Adrenal gland (tissue), 12 donors: ENCODE measurements around the gene AP3M1. TPM values are rescaled to one million over a fixed set of nuclear protein-coding genes. Genes with fewer than 3 reads are reported as not detected.

Source experiments
- DNase-seq, 7 donors: peaks; one replicate each; pipeline ENCODE4 v3.0.0-alpha.2; 2019 to 2020
- H3K27ac ChIP-seq, 5 donors: fragments of 200-600 bp; sonication (generic) in 4 of 5; 1 replicate in 3 of 5; 2 replicates in 2 of 5; pipeline versions ENCODE4 v1.5.1 to v1.8.0; 2016 to 2020; ENCODE audit warnings: mild to moderate bottlenecking in 1 of 5
- H3K27me3 ChIP-seq: fragments of 200-600 bp; 2 replicates; pipeline ENCODE4 v1.8.0; 2021
- H3K36me3 ChIP-seq, 2 donors: fragments of 200-600 bp; replicated peaks in 1 of 2; 1 replicate in 1 of 2; 2 replicates in 1 of 2; pipeline versions ENCODE4 v1.5.1 to v1.8.0; 2018 to 2022
- H3K4me1 ChIP-seq, 2 donors: fragments of 200-600 bp; replicated peaks in 1 of 2; 1 replicate in 1 of 2; 2 replicates in 1 of 2; pipeline versions ENCODE4 v1.5.1 to v1.8.0; 2018 to 2021
- H3K4me3 ChIP-seq, 4 donors: fragments of 200-600 bp; sonication (generic) in 3 of 4; one replicate each; pipeline ENCODE4 v1.5.1; 2016 to 2018
- H3K9me3 ChIP-seq, 3 donors: fragments of 200-600 bp; sonication (generic) in 1 of 3; replicated peaks in 1 of 3; 1 replicate in 2 of 3; 2 replicates in 1 of 3; pipeline versions ENCODE4 v1.5.1 to v1.8.0; 2016 to 2021
- POLR2A ChIP-seq, 2 donors: fragments of 450-650 bp; IDR thresholded peaks; one replicate each; pipeline ENCODE4 v1.6.1; 2017; ENCODE audit warnings: antibody characterized with exemption in 2 of 2, mild to moderate bottlenecking in 2 of 2, moderate library complexity in 1 of 2
- WGBS, 4 donors: extraction: QIAGEN DNeasy Blood & Tissue Kit in 2 of 4; methylation state at CpG; one replicate each; pipeline versions ENCODE4 v1.1.5 to v1.1.7; 2013 to 2017; 5-methylcytosine and 5-hydroxymethylcytosine counted together
- intact Hi-C, 2 donors: fragments of 100-400 bp; cut with DNase I; formaldehyde crosslinking; loops; one replicate each; pipeline versions ENCODE4 v1.14.1 to v1.15.0; 2022 to 2023
- polyA plus RNA-seq, 3 donors: library from polyadenylated mRNA; stranded (reverse); fragments of 200-250 nt in 2 of 3; fragments of 350-450 nt in 1 of 3; fragmentation: Illumina TruSeq in 1 of 3; extraction: RNeasy Lipid Tissue Mini Kit (QIAGEN cat#74804) in 1 of 3; gene quantifications; one replicate each; pipeline ENCODE4 v1.2.3, GENCODE V29; 2013 to 2014
- total RNA-seq, 9 donors: library from RNA; depleted of rRNA in 4 of 9; stranded (reverse); fragments of >200 nt in 4 of 9; fragments of 120-200 nt in 1 of 9; fragmentation: NEBNext Ultra II Directional in 1 of 9; extraction: Animal tissue kit (Norgen Biotek cat#: 25700) in 1 of 9; gene quantifications; one replicate each; pipeline versions ENCODE4 v1.1.0 to v1.2.4, GENCODE V29; 2013 to 2023
- TF ChIP-seq, protein P1 (sequence below), 6 experiments: fragments of 450-650 bp in 4 of 6; fragments of 200-600 bp in 2 of 6; sonication (generic) in 1 of 6; IDR thresholded peaks; 1 replicate in 5 of 6; 2 replicates in 1 of 6; pipeline versions ENCODE4 v1.5.1 to v1.8.0; 2016 to 2021; ENCODE audit warnings: antibody characterized with exemption in 6 of 6, mild to moderate bottlenecking in 2 of 6, moderate library complexity in 1 of 6
- donor health status: healthy with polysubstance abuse.
- donor health status: Bipolar disorder and iron deficiency.
- donor health status: DM: yes; HTN: yes; CAD: no.
- donor health status: DM: no; HTN: no; CAD: no.
- donor health status: DM: no; HTN: no; CAD: no.
- donor health status: DM: yes; HTN: yes; CAD: no.

AP3M1 gene
- total and polyA plus RNA-seq, 12 donors = 6.1 to 79.7 (median 38.0) TPM

DNA sequence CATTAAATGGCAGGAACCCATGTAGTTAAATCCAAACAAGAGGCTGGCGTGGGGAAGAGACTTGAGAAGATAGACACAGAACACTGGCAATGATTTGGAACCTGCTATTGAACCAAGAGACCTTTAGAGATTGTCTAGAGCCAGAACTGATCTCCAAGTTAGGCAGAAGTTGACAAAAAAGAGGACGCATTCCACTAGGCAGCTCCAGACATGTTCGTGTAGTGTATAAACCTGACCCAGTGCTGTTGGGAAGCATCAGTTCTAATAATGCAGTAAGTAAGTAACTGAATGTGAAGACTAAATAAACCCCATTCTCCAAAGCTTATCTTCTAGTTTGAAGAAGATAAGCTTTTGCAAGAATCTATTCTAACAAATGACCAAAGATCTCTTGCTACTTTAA is 50.8 kb downstream of the AP3M1 start:
- Histone ChIP-seq H3K4me1 (no peaks in the 10 kb centered on the region), H3K36me3 (peaks cover 0 to 74% of the 10 kb centered on the region in 2 donors), H3K27me3 (no peaks in the 10 kb centered on the region), H3K4me3 (no peak overlapping the region), H3K9me3 (no peaks in the 10 kb centered on the region), H3K27ac (no peak overlapping the region)
- intact Hi-C loops = no loop called here
- DNase-seq = no peak
- no peak for TF ChIP-seq POLR2A (IDR thresholded peaks at IDR 0.05)
- TF ChIP-seq, protein P1, sequence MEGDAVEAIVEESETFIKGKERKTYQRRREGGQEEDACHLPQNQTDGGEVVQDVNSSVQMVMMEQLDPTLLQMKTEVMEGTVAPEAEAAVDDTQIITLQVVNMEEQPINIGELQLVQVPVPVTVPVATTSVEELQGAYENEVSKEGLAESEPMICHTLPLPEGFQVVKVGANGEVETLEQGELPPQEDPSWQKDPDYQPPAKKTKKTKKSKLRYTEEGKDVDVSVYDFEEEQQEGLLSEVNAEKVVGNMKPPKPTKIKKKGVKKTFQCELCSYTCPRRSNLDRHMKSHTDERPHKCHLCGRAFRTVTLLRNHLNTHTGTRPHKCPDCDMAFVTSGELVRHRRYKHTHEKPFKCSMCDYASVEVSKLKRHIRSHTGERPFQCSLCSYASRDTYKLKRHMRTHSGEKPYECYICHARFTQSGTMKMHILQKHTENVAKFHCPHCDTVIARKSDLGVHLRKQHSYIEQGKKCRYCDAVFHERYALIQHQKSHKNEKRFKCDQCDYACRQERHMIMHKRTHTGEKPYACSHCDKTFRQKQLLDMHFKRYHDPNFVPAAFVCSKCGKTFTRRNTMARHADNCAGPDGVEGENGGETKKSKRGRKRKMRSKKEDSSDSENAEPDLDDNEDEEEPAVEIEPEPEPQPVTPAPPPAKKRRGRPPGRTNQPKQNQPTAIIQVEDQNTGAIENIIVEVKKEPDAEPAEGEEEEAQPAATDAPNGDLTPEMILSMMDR (IDR thresholded peaks at IDR 0.05) = no peak
- 88 to 98% (median 96%) methylated on average over 3 of the region's 3 CpGs for WGBS, 4 donors

DNA sequence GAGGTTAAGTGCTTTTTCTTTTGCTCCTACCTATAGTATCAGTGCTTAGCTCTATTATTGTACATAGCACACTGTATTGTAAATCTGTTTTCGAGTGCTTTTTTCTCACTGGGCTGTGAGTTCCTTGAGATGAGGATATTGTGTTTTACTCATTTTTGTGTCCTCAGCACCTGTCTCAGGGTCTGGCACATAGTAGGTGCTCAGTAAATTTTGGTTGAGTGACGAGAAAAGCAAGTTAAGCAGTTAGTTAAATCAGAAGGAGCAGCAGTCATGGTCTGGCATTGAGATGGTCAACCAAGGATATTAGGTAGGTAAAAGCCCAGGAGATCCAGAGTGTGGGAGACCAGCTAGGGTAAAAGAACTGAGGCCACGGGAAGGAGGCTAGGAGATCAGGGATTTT is 51.2 kb downstream of the AP3M1 start:
- Histone ChIP-seq H3K27me3 (no peaks in the 10 kb centered on the region), H3K36me3 (peaks cover 0 to 71% of the 10 kb centered on the region in 2 donors), H3K27ac (no peak overlapping the region), H3K4me3 (no peak overlapping the region), H3K4me1 (no peaks in the 10 kb centered on the region), H3K9me3 (no peaks in the 10 kb centered on the region)
- intact Hi-C loops = no loop called here
- WGBS, 4 donors = 84 to 95% (median 92%) methylated on average over 3 of the region's 3 CpGs
- no peak for DNase-seq
- no peak for TF ChIP-seq POLR2A (IDR thresholded peaks at IDR 0.05)
- TF ChIP-seq, protein P1 (IDR thresholded peaks at IDR 0.05) = no peak

DNA sequence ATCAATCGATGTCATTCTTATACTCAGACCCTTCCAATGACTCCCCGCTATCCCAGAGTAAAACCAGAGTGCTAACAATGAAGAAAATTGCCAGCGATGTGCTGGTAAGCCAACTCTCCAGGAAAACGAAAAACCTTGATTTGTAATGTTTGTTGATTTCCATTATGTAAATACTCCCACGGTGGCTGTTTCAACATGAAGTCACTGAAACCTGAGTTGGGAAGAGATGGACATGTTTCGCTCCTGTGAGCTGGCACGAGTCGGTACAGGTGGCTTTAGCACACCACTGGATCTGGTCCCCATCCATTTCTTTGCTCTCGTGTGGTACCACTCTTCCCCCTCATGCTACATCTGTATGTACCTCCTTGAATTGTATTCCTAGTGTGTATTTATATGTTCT is 52.9 kb downstream of the AP3M1 start:
- TF ChIP-seq, protein P1 (IDR thresholded peaks at IDR 0.05) = no peak
- no peak for TF ChIP-seq POLR2A (IDR thresholded peaks at IDR 0.05)
- H3K36me3 ChIP-seq = peaks cover 0 to 65% of the 10 kb centered on the region in 2 donors
- H3K27me3 ChIP-seq = no peaks in the 10 kb centered on the region
- no peak for DNase-seq
- H3K4me1 ChIP-seq = no peaks in the 10 kb centered on the region
- WGBS, 4 donors = 92 to 97% (median 95%) methylated on average over 9 of the region's 9 CpGs
- H3K9me3 ChIP-seq = no peaks in the 10 kb centered on the region
- H3K4me3 ChIP-seq = no peak overlapping the region
- intact Hi-C loops = no loop called here
- no peak overlapping the region for H3K27ac ChIP-seq

DNA sequence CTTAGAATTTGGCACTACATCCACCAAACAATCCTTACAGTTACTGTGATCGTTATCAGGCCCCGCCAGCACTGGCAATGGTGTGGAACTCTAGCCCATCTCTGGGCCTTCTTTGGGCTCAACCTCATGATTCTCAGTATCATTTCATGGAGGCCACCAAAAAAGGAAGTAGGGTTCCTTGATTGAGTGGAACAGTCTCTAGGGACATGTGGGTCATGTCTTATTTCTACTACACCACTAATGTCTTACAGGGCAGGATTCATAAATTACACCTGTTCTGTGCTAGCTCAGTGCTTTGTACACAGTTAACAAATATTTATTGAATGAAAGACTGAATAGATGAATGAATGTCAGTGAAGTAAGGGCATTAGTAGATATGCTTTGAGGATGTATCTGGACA is 53.9 kb downstream of the AP3M1 start:
- H3K27me3 ChIP-seq = no peaks in the 10 kb centered on the region
- 98% methylated on average over 2 of the region's 2 CpGs for WGBS, 4 donors
- TF ChIP-seq POLR2A (IDR thresholded peaks at IDR 0.05) = no peak
- TF ChIP-seq, protein P1 (IDR thresholded peaks at IDR 0.05) = no peak
- intact Hi-C loops = no loop called here
- H3K4me3 ChIP-seq = no peak overlapping the region
- no peak overlapping the region for H3K27ac ChIP-seq
- H3K9me3 ChIP-seq = no peaks in the 10 kb centered on the region
- peaks cover 0 to 65% of the 10 kb centered on the region in 2 donors for H3K36me3 ChIP-seq
- H3K4me1 ChIP-seq = no peaks in the 10 kb centered on the region
- DNase-seq = no peak
